ENCODE data around the gene MOB2.

The MOB2 gene

GRCh38 chr11:1500466-1501420, 14.2 kb upstream of the MOB2 start:
- TF ChIP-seq FOXP2 (optimal IDR thresholded peaks at IDR 0.05; ENCODE audit: borderline replicate concordance, extremely low read depth, extremely low read length, insufficient read depth) (no peak), SIN3A (IDR thresholded peaks at IDR 0.05; ENCODE audit: borderline replicate concordance, insufficient read depth, low read length) (no peak), REST (IDR thresholded peaks at IDR 0.05; ENCODE audit: insufficient read depth in 1 of 2, low read depth in 2 of 2, low read length in 2 of 2) (no peak), POLR2AphosphoS5 (IDR thresholded peaks at IDR 0.05; ENCODE audit: low read depth, low read length) (no peak), TAF1 (IDR thresholded peaks at IDR 0.05; ENCODE audit: borderline replicate concordance, insufficient read depth, low read length) (no peak)

GRCh38 chr11:1499899-1500298, 13.3 kb upstream of the MOB2 start:
- no peak for TF ChIP-seq FOXP2 (optimal IDR thresholded peaks at IDR 0.05; ENCODE audit: borderline replicate concordance, extremely low read depth, extremely low read length, insufficient read depth)
- no peak for TF ChIP-seq SIN3A (IDR thresholded peaks at IDR 0.05; ENCODE audit: borderline replicate concordance, insufficient read depth, low read length)
- no peak for TF ChIP-seq REST (IDR thresholded peaks at IDR 0.05; ENCODE audit: insufficient read depth in 1 of 2, low read depth in 2 of 2, low read length in 2 of 2)
- TF ChIP-seq POLR2AphosphoS5 (IDR thresholded peaks at IDR 0.05; ENCODE audit: low read depth, low read length) = no peak
- no peak for TF ChIP-seq TAF1 (IDR thresholded peaks at IDR 0.05; ENCODE audit: borderline replicate concordance, insufficient read depth, low read length)

- TF ChIP-seq TAF1 (IDR thresholded peaks at IDR 0.05; ENCODE audit: borderline replicate concordance, insufficient read depth, low read length) = no peak
Measured at GRCh38 chr11:1499261-1499890, 12.8 kb upstream of the MOB2 start.

GRCh38 chr11:1498262-1498661, 11.7 kb upstream of the MOB2 start:
- TF ChIP-seq POLR2AphosphoS5 (IDR thresholded peaks at IDR 0.05; ENCODE audit: low read depth, low read length) = no peak
- no peak for TF ChIP-seq TAF1 (IDR thresholded peaks at IDR 0.05; ENCODE audit: borderline replicate concordance, insufficient read depth, low read length)
- no peak for TF ChIP-seq REST (IDR thresholded peaks at IDR 0.05; ENCODE audit: insufficient read depth in 1 of 2, low read depth in 2 of 2, low read length in 2 of 2)
- TF ChIP-seq SIN3A (IDR thresholded peaks at IDR 0.05; ENCODE audit: borderline replicate concordance, insufficient read depth, low read length) = no peak
- TF ChIP-seq FOXP2 (optimal IDR thresholded peaks at IDR 0.05; ENCODE audit: borderline replicate concordance, extremely low read depth, extremely low read length, insufficient read depth) = no peak

- no peak for TF ChIP-seq POLR2AphosphoS5 (IDR thresholded peaks at IDR 0.05; ENCODE audit: low read depth, low read length)
- no peak for TF ChIP-seq TAF1 (IDR thresholded peaks at IDR 0.05; ENCODE audit: borderline replicate concordance, insufficient read depth, low read length)
- TF ChIP-seq SIN3A (IDR thresholded peaks at IDR 0.05; ENCODE audit: borderline replicate concordance, insufficient read depth, low read length) = no peak
- no peak for TF ChIP-seq FOXP2 (optimal IDR thresholded peaks at IDR 0.05; ENCODE audit: borderline replicate concordance, extremely low read depth, extremely low read length, insufficient read depth)
- TF ChIP-seq REST (IDR thresholded peaks at IDR 0.05; ENCODE audit: insufficient read depth in 1 of 2, low read depth in 2 of 2, low read length in 2 of 2) = no peak
Measured at GRCh38 chr11:1497600-1497999, 11.0 kb upstream of the MOB2 start.

Measured in PFSK-1 (cell line).